WTC11 (cell line): ENCODE data around the gene MAN2B2. TPM values are rescaled to one million over a fixed set of nuclear protein-coding genes. Genes with fewer than 3 reads are reported as not detected.

Source experiments
- ATAC-seq: fragments of 200-7000 bp; cut with Tn5 transposase; 2 replicates; pipeline ENCODE4 v1.10.0; 2021; ENCODE audit warnings: mild to moderate bottlenecking, moderate library complexity
- CTCF ChIA-PET: fragments of 300-600 bp; sonication (Branson Sonifier 250); formaldehyde crosslinking; loops from one replicate; lab custom pipeline; 2021; ENCODE audit warnings: antibody characterized with exemption; lab: Charles Lee
- POLR2A ChIA-PET: fragments of 350-600 bp; sonication (Branson Sonifier 250); formaldehyde crosslinking; loops from one replicate; lab custom pipeline; 2021; ENCODE audit warnings: antibody characterized with exemption; lab: Charles Lee
- DNase-seq: peaks from one replicate; pipeline ENCODE4 v3.0.0; 2021; ENCODE audit warnings: low spot score
- H3K27ac Mint-ChIP-seq: 2 replicates; pipeline ENCODE4 v1.8.0; 2021; ENCODE audit warnings: mixed read lengths
- H3K27me3 Mint-ChIP-seq: 2 replicates; pipeline ENCODE4 v1.8.0; 2021; ENCODE audit warnings: low read depth, mild to moderate bottlenecking, moderate library complexity, mixed read lengths
- H3K36me3 Mint-ChIP-seq: 2 replicates; pipeline ENCODE4 v1.8.0; 2021; ENCODE audit warnings: mixed read lengths
- H3K4me1 Mint-ChIP-seq: 2 replicates; pipeline ENCODE4 v1.8.0; 2022; ENCODE audit warnings: mixed read lengths
- H3K4me3 Mint-ChIP-seq: 2 replicates; pipeline ENCODE4 v1.8.0; 2021; ENCODE audit warnings: mild to moderate bottlenecking, moderate library complexity, mixed read lengths
- H3K9me3 Mint-ChIP-seq: 2 replicates; pipeline ENCODE4 v1.8.0; 2021; ENCODE audit warnings: mixed read lengths
- AFF4 ChIP-seq: sonication (generic); formaldehyde crosslinking; IDR thresholded peaks from 2 replicates; pipeline ENCODE4 v1.8.1; 2023; ENCODE audit warnings: mild to moderate bottlenecking, missing genetic modification reagents, borderline replicate concordance
- E2F1 ChIP-seq: sonication (generic); formaldehyde crosslinking; IDR thresholded peaks from 2 replicates; pipeline ENCODE4 v1.8.0; 2022; ENCODE audit warnings: mild to moderate bottlenecking, missing genetic modification reagents
- ERG ChIP-seq: fragments of 250-450 bp; sonication (Bioruptor Pico); IDR thresholded peaks from 2 replicates; pipeline ENCODE4 v1.8.0; 2021; ENCODE audit warnings: mild to moderate bottlenecking
- ESRRA ChIP-seq: sonication (generic); formaldehyde crosslinking; IDR thresholded peaks from 2 replicates; pipeline ENCODE4 v1.8.1; 2022; ENCODE audit warnings: mild to moderate bottlenecking, missing genetic modification reagents, borderline replicate concordance
- FOXP1 ChIP-seq: sonication (generic); formaldehyde crosslinking; IDR thresholded peaks from 2 replicates; pipeline ENCODE4 v1.8.0; 2022; ENCODE audit warnings: missing genetic modification reagents, mild to moderate bottlenecking, moderate library complexity, borderline replicate concordance
- HMGA2 ChIP-seq: fragments of 250-450 bp; sonication (Bioruptor Pico); IDR thresholded peaks from 2 replicates; pipeline ENCODE4 v1.4.0; 2021; ENCODE audit warnings: mild to moderate bottlenecking, moderate library complexity
- MAX ChIP-seq: sonication (generic); formaldehyde crosslinking; IDR thresholded peaks from 2 replicates; pipeline ENCODE4 v1.8.0; 2022; ENCODE audit warnings: mild to moderate bottlenecking, missing genetic modification reagents
- MYBL2 ChIP-seq: sonication (generic); formaldehyde crosslinking; IDR thresholded peaks from 2 replicates; pipeline ENCODE4 v1.8.1; 2023; ENCODE audit warnings: mild to moderate bottlenecking, moderate library complexity, missing genetic modification reagents
- RELA ChIP-seq: sonication (generic); formaldehyde crosslinking; IDR thresholded peaks from 2 replicates; pipeline ENCODE4 v1.8.1; 2022; ENCODE audit warnings: missing genetic modification reagents, mild to moderate bottlenecking, borderline replicate concordance
- RORB ChIP-seq: fragments of 250-450 bp; sonication (Bioruptor Pico); IDR thresholded peaks from 2 replicates; pipeline ENCODE4 v1.9.0; 2021; ENCODE audit warnings: mild to moderate bottlenecking
- SMAD4 ChIP-seq: sonication (generic); formaldehyde crosslinking; IDR thresholded peaks from 2 replicates; pipeline ENCODE4 v1.8.0; 2022; ENCODE audit warnings: mild to moderate bottlenecking, missing genetic modification reagents
- total RNA-seq: library from RNA; stranded (reverse); gene quantifications from 3 replicates; pipeline ENCODE4 v1.2.3, GENCODE V29; 2021

Gene MAN2B2
- total RNA-seq, 1 experiment from 2014 or later: 6.3 TPM

GRCh38 chr4:6562931-6563901, 11.8 kb upstream of the MAN2B2 start:
- Mint-ChIP-seq H3K36me3 (no peaks in the 10 kb centered on the region), H3K4me3 (peak overlapping the region; percentile 54), H3K27me3 (peaks cover 91% of the 10 kb centered on the region), H3K9me3 (no peaks in the 10 kb centered on the region), H3K4me1 (peaks cover 2% of the 10 kb centered on the region; the same call in 1 of the 2 replicates), H3K27ac (no peak overlapping the region)
- TF ChIP-seq RELA (CRISPR knock-in tag) (0 out of 2 replicates have a peak, but pooled peaks have one; percentile 44), SMAD4 (CRISPR knock-in tag) (no peak)
- POLR2A ChIA-PET: no interaction called here
- CTCF ChIA-PET: interaction anchor here (0.7 to 4.2 kb wide), 3 partner anchors 13 to 118 kb away, joined by 3 to 27 read pairs (median 4); no protein-coding TSS in a partner anchor
- ATAC-seq: peak; percentile 60
- DNase-seq: peak; percentile 42

GRCh38 chr4:6563935-6564645, 10.9 kb upstream of the MAN2B2 start:
- H3K27me3 Mint-ChIP-seq: peaks cover 91% of the 10 kb centered on the region
- H3K36me3 Mint-ChIP-seq: no peaks in the 10 kb centered on the region
- H3K4me1 Mint-ChIP-seq: peaks cover 2% of the 10 kb centered on the region; the same call in 1 of the 2 replicates
- ChIA-PET CTCF (interaction anchor here (0.7 to 0.9 kb wide), 2 partner anchors 14 to 117 kb away, joined by 3 to 4 read pairs; no protein-coding TSS in a partner anchor), POLR2A (no interaction called here)
- TF ChIP-seq E2F1 (CRISPR knock-in tag) (no peak), MAX (peak; percentile 17; the same call in 1 of the 2 replicates)
- no peak overlapping the region for H3K27ac Mint-ChIP-seq
- no peaks in the 10 kb centered on the region for H3K9me3 Mint-ChIP-seq
- H3K4me3 Mint-ChIP-seq: peak overlapping the region; percentile 49
- ATAC-seq (no peak), DNase-seq (no peak)

- no peak; the same call in 1 of the 2 replicates for ATAC-seq
- POLR2A ChIA-PET: no interaction called here
- no peak for TF ChIP-seq AFF4 (CRISPR knock-in tag)
- no peak for TF ChIP-seq ESRRA (CRISPR knock-in tag)
- no peak for TF ChIP-seq FOXP1 (CRISPR knock-in tag)
- no peak for TF ChIP-seq HMGA2
- TF ChIP-seq MYBL2 (CRISPR knock-in tag): no peak
- no peak for TF ChIP-seq RORB (CRISPR knock-in tag)
- TF ChIP-seq ERG (CRISPR knock-in tag): no peak
Measured at GRCh38 chr4:6565691-6566390, 9.1 kb upstream of the MAN2B2 start.

More at GRCh38 chr4:6565691-6566390, 9.1 kb upstream of the MAN2B2 start:
- Mint-ChIP-seq H3K27me3 (peaks cover 89% of the 10 kb centered on the region), H3K4me1 (peaks cover 2% of the 10 kb centered on the region; the same call in 1 of the 2 replicates), H3K4me3 (no peak overlapping the region), H3K36me3 (no peaks in the 10 kb centered on the region), H3K27ac (no peak overlapping the region), H3K9me3 (no peaks in the 10 kb centered on the region)
- CTCF ChIA-PET: interaction anchor here (0.6 to 1.2 kb wide), 4 partner anchors 9 to 88 kb away, joined by 3 to 5 read pairs (median 4); partner anchors contain the start of gene MAN2B2
- DNase-seq: no peak
